Measurements from ENCODE around the gene CASP10.
A peak's percentile ranks its signal among the peaks of the same experiment; 100 is the strongest.

DNA sequence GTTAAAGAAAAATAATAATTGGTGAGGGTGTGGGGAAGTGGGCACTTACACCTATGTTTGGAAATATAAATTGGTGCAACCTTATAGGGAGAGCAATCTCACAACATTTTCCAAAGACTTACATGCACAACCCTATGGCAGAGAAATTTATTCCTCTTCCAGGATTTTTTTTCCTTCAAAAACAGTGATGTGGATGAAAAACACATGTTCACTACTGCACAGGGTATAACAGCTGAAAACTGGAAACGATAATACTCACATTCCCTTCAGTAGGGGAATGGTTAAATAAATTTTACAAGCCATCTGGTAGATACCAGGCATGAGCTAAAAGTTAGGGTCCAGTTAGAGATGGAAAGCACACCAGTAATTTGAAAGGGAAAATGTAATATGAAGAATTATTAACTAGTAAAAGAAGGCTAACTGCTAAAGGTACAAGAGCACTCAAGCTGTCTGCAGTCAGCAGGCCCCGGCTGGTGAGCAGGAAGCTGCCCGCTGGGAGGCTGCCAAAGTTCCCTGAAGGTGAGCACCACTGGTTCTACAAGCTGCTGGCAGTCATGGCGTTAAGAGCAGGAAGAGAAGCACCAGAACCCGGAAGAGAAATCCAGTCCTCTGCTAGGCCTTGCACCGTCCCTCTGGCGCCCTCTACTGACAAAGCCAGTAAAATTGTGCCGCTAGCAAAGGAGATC lies 49.0 kb downstream of the CASP10 start:
- TF ChIP-seq, protein P1, sequence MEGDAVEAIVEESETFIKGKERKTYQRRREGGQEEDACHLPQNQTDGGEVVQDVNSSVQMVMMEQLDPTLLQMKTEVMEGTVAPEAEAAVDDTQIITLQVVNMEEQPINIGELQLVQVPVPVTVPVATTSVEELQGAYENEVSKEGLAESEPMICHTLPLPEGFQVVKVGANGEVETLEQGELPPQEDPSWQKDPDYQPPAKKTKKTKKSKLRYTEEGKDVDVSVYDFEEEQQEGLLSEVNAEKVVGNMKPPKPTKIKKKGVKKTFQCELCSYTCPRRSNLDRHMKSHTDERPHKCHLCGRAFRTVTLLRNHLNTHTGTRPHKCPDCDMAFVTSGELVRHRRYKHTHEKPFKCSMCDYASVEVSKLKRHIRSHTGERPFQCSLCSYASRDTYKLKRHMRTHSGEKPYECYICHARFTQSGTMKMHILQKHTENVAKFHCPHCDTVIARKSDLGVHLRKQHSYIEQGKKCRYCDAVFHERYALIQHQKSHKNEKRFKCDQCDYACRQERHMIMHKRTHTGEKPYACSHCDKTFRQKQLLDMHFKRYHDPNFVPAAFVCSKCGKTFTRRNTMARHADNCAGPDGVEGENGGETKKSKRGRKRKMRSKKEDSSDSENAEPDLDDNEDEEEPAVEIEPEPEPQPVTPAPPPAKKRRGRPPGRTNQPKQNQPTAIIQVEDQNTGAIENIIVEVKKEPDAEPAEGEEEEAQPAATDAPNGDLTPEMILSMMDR (IDR thresholded peaks at IDR 0.05; ENCODE audit: insufficient read depth, low read length), result peak; percentile 86
- TF ChIP-seq GABPA (IDR thresholded peaks at IDR 0.05; ENCODE audit: low read depth), result peak; percentile 71
